Inflammatory macrophage (primary cell): ENCODE data around the gene CRKL.

Experiments used
- DNase-seq, 2 donors: peaks; one replicate each; pipeline ENCODE4 v3.0.0-alpha.2; 2020 to 2022

Gene CRKL

DNA sequence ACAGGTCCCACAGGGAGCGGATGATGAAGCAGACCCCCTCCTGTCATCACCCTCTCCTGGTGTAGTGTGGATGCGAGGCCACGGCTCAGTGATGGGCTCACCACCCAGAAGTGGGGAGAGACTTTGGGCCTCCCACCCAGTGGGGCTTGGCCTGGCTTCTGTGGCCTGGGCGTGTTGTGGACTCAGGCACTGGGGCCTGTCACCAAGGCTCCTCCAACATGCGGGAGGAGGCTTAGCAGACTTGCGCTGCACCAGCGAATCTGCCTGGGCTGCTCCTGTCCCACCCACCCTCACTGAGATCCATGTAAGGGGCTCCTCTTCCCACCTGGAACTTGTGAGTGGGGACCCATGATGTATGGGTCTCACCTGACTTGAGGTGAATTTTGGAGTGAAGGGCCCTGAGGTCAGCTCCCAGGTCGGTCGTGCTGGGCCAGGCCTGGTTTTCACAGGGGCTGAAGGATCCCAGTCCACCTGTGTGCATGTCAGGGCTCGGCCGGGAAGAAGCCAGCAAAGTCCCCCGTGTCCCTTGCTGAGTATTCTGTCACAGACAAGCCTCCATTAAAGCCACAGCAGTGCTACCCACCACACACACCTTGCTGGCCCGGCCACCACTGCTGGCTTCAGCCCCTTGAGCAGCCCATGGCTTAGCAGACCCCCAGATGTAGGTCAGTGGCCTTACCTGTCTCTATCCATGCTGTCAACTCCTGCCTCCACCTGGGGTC is 80.5 kb downstream of the CRKL start:
- no peak for DNase-seq

GRCh38 chr22:20998411-20999336 is 81.5 kb downstream of the CRKL start:
- DNase-seq = no peak

DNA sequence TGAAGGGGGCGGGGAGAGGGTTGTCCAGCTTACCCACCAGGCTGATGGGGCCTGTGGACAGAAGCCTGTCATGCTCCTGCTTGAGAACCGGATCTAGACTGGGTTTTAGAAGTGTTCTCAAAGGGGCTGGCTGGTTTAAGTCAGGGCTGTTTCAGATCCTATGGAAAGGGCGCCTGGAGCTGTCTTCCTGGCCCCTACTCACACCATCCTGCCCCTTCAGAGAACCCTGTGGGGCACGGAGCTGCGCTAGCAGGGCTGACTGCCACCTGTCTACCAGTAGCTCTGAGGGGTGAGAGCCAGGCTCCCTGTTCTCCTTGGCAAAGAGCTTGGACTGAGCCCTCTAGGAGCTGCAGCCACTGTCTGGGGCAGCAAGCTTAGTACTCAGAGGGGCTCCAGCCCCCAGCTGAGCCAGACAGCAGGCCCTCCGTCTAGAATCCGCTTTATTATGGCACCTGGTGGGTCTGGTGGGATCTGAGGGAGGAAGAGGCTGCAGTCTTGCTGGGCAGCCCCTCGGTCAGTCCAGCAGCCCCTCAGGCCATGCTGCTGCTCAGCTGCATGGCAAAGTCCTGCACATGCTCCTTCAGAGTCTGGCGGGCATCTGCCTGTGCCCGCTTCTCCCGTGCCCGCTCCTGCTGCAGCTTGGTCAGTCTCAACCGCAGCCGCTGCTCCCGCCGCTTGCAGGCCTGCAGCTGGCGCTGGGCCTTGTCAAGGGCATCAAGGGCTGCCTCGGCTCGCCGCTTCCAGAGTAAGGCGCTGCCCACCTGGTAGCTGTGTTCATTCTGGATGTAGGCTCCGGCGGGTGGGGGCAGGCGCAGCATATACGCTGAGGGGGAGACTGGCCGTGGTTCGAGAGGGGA is 82.4 kb downstream of the CRKL start:
- DNase-seq = no peak

GRCh38 chr22:21000207-21000986 is 83.2 kb downstream of the CRKL start:
- no peak for DNase-seq

- no peak for DNase-seq
These were observed 83.9 kb downstream of the CRKL start for GRCh38 chr22:21000987-21001600.

DNA sequence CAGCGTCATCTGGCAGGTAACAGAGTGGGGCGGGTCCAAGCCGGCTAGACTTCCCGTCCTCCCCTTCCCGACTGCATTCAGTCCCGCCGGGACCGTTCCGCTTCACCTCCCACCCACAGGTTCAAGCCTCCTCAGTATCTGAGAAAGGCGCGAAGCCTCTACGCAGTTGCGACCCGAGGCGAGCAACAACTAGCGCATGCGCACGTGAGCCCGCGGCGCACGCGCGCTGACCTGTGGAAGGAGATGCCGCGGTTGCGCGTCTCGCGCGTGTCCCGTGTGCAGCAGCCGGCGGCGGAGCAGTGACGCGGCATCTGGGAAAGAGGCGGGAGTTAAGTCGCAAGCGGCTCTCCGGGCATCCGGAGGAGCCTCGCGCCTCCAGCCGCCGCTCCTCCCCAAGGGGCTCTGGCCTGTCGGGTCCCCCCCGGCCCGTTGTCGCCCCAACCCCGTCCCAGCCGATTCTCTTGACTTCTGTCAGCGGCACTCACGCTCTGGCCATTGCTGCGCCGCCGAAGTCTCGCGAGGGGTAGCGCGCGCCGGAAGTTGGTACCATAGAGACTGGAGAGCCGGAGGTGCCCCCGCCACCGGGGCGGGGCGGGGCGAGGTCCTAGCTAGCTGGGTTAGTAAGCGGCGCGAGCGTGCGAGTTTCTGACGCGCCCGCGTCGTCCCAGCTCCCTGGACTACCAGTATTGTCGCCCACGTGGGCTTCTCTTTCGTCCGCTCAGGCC is 84.6 kb downstream of the CRKL start, which contains the start of gene THAP7:
Gene THAP7 (minus strand): TSS at position 518 of the 725 bp plus-strand sequence. CDS start 207 bp downstream, at position 311.
- DNase-seq = peak; percentile 96 to 98
